Bone marrow (tissue), 2 donors: Measurements from ENCODE around the gene OR2T3.
"Not testable (repeated sequence)": the region's sequence is repeated elsewhere in the genome, so short reads cannot be mapped to it uniquely, and the experiment has no call there.

Experiments used
- DNase-seq, 2 donors: peaks; one replicate each; lab custom pipeline; 2025; lab: John Stamatoyannopoulos, UW

Gene OR2T3

GRCh38 chr1:248472111-248472510, 1.0 kb upstream of the OR2T3 start:
- DNase-seq = not testable (repeated sequence)

GRCh38 chr1:248475660-248476059, 2.5 kb downstream of the OR2T3 start:
- not testable (repeated sequence) for DNase-seq

GRCh38 chr1:248481686-248482579, 8.8 kb downstream of the OR2T3 start:
- peak in 1 of 2 donors; percentile 11 for DNase-seq

- DNase-seq = not testable (repeated sequence)
Measured at GRCh38 chr1:248488289-248488688, 15.1 kb downstream of the OR2T3 start, which contains the start of gene OR2T5. Gene OR2T5, plus strand, starts transcription at chr1:248488589. Its CDS starts 0 bp downstream, at chr1:248488589.

GRCh38 chr1:248496661-248497060, 23.5 kb downstream of the OR2T3 start:
- not testable (repeated sequence) for DNase-seq

- DNase-seq = not testable (repeated sequence)
Measured at GRCh38 chr1:248500305-248501035, 27.3 kb downstream of the OR2T3 start.

- not testable (repeated sequence) for DNase-seq
Measured at GRCh38 chr1:248507773-248508172, 34.6 kb downstream of the OR2T3 start, which contains the start of gene OR2G6. Gene OR2G6, plus strand, starts transcription at chr1:248508073. Its CDS starts 13,574 bp downstream, at chr1:248521647.

GRCh38 chr1:248510217-248510616, 37.1 kb downstream of the OR2T3 start:
- not testable (repeated sequence) for DNase-seq

GRCh38 chr1:248521856-248522255, 48.7 kb downstream of the OR2T3 start:
- DNase-seq = no peak
